Fibroblast of skin of right quadriceps (primary cell): Measurements from ENCODE around the gene C19orf33.

ENCODE experiments used
- DNase-seq: peaks from one replicate; pipeline ENCODE4 v3.0.0-alpha.2; 2013

Gene C19orf33

DNA sequence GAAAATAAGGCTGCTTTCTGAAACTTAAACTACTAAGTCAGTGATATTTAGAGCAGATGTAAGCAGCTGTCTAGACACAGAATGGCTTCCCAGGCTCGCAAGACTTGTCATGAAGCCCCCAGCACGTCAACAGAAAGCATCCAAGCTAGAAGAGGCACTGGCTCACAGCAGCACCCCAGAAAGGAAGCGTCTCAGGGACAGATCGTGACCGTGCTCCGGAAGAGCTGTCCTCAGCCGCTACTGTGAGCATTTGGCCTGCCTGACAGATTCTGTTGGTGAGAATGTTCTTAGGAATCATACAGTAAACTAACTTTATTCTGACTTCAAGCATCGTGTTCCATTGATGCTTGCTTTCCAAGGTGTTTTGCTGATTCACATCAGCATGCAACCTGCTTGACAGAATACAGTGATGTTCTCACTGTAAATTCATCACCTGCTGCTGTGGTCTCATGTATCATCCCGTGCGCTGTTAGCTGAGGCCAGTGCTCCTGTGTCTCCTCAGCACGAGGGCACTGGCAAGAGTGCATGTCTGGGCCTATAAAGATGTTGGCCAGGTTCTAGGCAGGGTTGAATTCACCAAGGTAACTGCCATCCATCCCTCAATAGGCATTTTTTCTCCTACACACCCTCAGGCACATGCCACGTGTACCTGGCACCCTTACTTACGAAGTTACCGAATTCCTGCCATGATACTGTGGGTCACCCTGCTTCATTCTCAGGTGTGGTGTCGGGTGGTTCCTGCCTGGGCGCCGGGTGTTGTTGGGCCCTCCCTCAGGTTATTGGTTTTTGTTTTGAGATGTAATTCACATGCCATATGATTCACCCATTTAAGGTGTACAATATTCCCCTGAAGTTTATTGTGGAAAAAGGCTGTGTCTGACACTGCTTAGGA lies 23.8 kb upstream of the C19orf33 start:
- DNase-seq = no peak

DNA sequence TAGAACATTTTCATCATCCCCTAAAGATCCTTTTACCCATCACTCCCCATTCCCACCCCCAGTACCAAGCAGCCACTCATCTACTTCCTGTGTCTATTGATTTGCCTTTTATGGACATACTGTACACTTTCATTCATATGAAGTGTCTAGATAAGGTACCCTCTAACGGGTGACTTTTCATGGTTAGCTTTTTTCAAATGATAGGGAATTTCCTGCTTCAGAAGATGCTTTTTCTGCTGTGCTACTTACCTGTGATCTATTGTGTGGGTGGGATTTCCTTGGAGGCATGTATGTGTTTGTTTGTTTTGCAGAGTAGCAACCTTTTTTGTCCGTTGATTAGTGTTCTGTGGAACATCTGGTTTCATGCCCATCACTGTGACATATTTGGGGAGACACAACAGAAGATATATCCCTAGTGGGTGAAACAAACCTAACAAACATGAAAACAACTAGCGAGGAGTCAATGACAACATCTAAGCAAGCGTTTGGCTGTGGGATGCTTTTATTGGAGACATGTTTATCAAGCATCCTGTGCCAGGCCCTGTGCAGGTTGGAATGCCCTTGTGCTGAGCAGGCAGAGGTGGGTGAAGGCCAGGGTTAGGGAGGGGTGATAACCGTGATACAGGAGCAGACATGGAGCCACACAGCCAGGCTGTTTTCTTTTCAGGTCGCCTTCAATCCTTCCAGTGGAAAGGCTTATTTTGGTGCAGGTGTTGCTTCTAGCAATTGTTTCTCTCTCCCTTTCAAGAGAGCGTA lies 22.1 kb upstream of the C19orf33 start:
- no peak for DNase-seq

DNA sequence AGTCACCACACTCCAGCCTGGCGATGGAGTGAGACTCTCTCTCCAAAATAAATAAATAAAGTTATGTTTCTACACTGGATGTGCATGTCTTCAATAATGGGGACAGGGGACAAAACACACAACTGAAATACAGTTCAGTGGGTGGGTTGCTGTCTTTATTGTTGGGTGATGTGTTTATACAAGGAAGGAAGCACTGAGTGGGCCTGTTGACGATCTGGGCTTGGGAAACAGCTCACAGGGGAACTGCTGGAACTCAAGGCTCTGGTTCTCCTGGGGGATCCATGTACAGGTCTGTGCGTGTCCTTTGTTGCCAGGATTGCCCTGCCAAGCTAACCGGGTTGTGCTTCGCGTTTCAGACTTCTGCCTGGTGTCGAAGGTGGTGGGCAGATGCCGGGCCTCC lies 20.8 kb upstream of the C19orf33 start:
- DNase-seq = no peak

DNA sequence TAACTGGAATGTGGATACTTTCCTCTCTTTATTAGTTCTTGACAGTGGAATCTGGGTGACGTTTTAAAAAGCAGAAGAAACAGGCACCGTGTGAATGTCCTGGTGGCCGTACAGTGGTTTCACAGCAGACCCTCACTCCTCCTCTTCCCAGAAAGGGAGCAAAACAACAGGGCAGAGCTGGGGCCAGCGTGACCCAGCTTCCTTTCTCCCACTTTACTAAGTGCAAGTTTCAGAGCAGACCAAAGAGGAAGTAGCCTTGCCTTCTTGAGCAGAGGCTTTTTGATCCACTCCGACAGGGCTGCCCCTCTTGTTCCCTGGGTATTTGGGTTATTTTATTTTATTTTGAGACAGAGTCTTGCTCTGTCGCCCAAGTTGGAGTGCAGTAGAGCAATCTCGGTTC lies 19.6 kb upstream of the C19orf33 start:
- DNase-seq = no peak

DNA sequence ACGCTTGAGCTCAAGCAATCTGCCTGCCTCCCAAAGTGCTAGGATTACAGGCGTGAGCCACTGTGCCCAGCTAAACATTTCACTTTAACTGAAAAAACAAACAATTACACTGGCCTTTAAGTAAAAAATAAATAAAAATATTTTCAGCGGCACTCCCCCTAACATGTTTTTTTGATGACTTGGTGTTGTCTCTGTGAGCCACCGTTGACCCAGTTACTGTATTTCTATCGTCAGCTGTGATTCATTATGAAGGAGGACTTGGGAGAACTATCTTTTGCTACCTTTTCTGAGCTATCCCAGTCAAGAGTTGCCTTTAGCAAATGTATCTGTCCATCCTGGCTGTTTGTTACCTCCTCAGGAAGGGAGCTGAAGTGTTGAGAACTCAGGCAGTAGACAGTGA lies 18.5 kb upstream of the C19orf33 start:
- no peak for DNase-seq

DNA sequence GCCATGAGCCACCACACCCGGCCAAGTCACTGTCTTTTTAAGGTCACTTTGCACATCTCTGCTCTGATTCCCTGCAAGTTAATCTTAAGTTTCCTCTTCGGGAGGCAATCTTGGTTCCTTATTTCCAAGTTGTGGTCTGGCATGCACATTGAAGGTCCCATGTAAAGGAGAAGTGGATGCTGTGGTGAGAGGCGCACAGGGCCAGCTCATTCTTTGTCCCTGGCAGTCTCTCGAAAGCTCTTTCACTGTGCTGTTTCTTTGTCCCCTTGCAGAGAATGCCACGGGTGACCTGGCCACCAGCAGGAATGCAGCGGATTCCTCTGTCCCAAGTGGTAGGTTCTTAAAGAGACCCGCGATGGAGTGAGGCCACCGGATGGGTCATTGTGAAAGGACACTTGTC lies 16.4 kb upstream of the C19orf33 start:
- no peak for DNase-seq

DNA sequence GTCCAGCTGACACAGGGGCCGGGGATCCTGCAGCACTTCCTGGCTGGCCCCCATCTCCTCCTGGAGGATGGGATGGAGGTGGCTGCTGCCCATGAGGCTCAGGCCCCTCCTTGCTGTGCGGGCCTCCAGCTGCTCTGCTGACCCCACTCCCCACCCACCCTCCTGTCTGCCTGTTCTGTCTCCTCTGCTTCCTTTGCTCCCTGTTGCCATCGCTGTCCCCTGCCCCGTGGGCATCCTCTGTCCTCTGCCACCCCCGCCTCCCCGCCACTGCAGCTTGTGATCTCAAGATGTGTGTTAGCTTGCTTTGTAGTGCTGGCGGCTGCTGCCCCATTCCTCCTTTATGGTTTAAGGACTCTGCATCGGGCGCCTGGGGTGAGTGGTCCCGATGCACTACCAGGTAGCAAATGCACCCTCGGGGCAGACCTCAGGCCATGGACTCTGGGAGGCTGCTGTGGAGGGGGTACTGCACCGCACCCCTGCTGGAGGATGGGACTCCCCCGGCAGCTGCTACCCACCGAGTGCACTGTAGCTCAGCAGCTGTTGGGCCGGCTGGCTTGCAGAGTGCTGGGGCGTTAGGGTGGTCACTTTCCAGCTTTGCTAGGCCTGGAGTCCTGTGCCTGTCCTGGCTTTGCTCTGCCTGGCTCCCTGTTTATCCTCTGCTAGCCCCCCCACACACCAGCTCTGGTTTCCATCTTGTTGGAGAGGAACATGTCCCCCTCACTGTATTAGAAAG lies 15.8 kb upstream of the C19orf33 start:
- DNase-seq = no peak

DNA sequence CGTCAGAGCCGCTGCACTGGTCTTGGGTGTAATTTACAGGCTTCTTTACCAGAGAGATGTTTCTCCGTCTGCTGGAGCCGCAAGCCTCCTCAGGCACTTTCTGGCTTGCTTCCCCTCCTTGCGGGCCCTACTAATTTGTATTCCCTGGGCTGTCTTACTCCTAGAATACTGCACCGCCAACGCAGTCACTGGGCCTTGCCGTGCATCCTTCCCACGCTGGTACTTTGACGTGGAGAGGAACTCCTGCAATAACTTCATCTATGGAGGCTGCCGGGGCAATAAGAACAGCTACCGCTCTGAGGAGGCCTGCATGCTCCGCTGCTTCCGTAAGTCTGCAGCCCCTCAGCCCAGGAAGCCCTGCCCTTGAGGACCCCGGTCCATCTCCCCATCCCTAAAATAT lies 14.1 kb upstream of the C19orf33 start:
- no peak for DNase-seq

DNA sequence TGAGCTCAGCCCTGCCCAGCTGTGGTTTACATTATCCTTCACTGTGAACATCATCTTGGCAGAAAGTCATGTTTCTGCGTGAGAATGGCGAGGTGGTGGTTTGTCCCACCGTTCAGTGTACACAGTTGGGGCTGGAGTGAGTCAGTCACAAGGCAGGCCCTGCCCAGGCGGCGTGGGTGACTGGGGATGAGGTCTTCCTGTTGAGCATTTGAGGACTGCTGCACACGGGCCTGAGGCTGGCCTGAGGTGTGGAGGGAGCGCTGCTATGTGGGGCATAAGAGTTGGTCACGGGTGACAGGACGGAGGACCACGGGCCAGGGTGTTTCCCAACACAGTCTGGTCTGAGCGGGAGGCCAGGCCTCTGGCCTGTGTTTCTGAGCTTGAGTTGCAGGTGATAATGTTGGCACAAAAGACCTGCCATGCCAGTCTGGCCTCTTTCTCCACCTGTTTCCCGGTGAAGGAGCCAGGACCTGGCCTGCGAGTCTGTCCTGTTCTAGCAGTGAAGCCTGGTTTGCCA lies 13.4 kb upstream of the C19orf33 start:
- peak; percentile 81 for DNase-seq

DNA sequence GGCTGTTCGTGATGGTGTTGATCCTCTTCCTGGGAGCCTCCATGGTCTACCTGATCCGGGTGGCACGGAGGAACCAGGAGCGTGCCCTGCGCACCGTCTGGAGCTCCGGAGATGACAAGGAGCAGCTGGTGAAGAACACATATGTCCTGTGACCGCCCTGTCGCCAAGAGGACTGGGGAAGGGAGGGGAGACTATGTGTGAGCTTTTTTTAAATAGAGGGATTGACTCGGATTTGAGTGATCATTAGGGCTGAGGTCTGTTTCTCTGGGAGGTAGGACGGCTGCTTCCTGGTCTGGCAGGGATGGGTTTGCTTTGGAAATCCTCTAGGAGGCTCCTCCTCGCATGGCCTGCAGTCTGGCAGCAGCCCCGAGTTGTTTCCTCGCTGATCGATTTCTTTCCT lies 12.2 kb upstream of the C19orf33 start:
- DNase-seq = no peak

DNA sequence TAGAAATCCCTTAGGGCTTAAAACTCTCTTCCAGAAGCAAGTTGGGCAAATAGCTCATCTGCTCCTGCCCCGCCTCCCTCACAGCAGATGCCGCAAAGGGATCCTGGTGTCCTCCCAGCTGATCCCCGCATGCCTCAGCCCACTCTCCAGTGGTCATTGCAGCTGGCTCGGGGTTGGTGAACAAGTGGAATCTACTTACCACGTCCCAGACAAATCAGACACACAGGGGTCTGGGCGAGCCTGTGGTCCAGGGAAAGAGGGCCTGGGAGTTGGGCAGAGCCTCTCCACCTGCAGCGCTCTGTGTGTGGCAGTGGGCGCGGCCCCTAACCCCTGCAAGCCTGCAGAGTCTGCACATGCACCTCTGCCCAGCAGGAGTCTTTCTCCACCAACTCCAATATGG lies 10.8 kb upstream of the C19orf33 start:
- no peak for DNase-seq

DNA sequence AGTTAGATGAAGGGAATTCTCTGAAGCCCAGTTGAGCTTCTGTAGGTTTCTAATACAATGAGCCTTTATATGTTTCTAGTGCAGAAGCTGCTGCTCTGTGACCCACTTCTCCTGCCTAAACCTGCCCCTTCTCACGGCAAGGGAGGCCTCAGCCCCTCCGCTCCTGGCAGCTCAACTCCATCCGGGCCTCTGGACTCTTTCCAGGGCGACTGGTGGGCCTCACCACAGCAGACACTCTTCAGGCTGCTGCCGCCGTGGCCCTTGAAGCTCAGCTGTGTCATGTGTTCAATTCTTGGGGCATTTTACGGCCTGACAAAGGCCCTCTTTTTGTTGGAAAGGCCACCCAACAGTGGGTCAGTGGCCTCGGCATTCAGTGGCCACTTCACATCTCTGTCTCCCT lies 10.0 kb upstream of the C19orf33 start:
- no peak for DNase-seq

DNA sequence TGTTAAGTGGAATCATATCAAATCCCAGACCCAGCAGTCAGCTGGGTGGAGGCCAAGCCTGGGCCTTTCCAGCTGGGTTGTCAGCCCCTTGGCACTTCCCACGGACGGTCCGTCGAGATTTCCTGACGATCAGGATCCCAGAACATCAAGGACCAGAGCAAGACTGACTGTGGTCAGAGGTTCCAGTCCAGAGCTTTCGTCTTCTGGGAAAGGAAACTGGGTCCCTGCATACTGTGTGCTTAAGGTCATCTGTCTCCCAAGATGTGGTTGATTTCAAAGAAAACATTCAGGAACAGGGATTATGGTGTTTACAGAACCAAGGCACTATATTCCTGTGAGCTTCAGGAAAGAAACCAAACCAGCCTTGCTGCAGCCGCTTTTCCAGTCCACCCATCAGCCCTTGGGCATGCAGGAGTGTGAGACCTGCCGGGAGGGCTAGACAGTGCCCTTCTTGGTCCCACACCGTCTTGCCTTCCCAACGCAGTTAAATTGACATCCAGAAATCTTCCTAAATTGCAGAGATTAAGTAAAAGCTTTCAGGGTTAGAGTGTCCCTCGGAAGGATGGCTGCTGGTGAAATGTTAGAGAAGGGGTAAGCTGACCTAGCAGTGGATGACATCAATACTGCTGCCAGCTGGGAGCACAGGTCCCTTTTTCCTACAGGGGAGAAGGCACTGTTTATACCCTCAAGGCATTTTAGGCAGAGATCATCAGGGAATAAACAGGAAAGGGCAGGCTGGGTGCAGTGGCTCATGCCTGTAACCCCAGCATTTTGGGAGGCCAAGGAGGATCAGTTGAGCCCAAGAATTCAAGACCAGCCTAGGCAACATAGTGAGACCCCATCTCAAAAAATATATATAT lies 5.0 kb upstream of the C19orf33 start:
- DNase-seq = no peak

DNA sequence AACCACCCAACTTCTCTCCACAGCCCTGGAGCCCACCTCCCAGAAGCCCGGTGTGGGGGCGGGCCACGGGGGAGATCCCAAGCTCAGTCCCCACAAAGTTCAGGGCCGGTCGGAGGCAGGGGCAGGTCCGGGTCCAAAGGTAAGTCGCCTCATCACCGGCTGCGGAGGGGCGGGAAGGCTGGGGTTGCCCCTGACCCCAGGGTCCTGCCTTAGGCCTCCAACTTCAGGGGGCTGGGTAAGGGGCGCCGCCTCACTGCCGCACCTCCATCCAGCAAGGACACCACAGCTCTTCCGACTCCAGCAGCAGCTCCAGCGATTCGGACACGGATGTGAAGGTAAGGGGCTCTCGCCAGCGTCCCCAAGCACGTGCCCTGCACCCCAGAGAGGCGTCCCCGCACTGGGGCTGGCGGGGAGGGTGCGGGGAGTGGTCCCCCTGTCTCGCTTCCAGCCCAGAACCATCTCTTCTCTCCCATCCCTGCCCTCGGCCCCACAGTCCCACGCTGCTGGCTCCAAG lies 358 bp downstream of the C19orf33 start:
- no peak for DNase-seq

DNA sequence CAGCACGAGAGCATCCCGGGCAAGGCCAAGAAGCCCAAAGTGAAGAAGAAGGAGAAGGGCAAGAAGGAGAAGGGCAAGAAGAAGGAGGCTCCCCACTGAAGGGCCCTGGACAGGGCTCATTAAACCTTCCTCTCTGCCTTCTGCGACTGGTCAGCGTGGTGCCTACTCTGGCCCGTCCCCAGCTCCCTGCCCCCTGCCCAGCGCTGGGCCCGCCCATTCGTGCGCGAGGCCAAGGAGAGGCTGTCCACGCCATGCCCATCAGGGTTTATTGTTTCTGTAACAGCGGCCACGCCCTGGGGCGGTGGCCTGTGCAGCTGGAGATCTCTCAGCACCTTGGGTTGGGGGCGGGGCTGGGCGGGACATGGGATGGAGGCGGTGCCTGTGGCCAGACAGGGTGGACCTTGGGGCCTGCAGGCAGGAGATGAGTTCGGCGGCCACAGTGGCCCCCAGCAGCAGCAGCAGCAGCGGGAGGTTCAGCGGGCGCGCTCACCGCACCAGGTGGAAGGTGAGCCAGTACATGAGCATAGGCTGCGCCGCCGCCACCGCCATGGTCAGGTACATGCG lies 897 bp downstream of the C19orf33 start:
- no peak for DNase-seq

DNA sequence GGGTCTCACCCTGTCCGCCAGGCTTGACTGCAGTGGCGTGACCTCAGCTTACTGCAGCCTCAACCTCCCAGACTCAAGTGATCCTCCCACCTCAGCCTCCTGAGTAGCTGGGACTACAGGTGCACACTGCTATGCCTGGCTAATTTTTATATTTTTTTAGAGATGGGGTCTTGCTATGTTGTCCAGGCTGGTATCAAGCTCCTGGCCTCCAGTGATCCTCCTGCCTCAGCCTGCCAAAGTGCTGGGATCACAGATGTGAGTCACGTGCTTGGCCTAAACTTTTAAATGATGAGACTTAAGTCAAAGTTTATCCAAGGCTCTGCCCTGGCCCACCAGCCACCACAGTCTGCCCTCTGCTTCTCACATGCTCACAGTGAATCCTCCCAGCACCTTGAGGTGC lies 2.2 kb downstream of the C19orf33 start:
- DNase-seq = no peak

DNA sequence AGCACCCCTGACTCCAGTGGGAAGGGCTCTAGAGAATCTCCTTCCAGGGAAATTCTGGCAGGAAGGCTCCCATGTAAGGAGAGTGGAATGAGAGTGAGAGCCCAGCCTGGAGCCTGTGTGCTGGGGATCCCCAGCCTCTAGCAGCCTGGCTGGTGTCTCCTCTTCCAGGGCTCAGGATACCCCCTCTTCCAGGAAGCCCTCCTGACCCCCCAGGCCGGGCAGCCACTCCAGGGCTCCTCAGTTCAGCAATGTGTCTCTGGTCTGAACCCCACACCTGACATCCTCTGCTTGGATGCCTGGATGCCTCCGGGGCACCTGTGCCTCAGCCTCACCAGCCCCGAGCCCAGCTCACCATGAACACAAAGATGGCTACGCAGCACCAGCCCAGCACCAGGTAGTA lies 3.0 kb downstream of the C19orf33 start:
- DNase-seq = no peak

DNA sequence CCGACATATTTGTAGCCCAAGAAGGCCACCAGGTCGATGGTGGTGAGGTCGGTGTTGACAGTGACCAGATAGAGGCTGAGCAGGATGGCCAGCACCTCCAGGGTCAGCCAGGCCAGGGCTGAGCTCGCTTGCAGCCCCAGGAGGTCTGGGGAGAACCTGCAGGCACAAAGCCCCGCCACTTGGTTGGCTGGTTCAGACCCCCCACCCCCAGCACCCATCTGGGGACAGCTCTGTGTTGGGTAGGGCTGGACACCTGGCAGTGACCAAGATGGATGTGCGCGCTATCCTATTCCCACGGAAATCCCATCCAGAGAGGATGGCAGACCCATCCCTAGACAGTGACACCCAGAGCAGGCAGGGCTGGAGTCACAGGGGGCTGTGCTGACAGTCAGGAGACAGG lies 3.5 kb downstream of the C19orf33 start:
- DNase-seq = no peak

DNA sequence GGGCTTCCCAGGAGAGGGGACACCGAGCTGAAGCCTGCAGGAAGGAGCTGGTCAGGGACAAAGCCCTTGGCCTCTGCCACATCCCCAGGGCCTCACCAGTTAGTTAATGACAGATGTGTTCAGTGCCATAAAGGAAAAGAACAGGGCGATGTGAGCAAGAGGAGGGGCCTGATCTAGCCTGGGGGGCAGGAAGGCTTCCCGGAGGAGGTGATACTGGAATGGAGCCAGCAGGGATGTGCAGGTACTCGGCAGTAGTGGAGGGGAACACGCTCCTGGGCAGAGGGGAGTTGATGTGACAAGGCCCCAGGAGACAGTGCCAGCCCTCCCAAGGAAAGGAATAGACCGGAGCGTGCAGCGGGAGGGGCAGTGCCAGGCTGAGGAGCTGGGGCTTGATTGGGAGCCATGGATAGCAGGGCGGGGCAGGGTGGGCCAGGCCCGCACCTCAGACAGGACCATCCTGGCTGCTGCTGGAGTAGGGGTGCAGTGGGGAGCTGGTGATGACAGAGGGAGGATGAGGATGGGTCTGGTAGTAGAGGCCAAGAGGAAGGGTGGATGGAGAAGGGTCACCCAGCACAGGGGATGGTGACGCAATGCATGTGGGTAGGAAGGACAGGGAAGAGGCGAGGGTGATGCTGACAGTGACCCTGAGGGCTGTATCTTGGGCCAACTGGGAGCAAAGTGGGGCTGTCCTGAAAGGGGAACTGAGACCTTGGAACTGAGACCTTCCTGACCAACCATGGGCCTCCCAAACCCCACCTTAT lies 4.1 kb downstream of the C19orf33 start:
- no peak for DNase-seq

DNA sequence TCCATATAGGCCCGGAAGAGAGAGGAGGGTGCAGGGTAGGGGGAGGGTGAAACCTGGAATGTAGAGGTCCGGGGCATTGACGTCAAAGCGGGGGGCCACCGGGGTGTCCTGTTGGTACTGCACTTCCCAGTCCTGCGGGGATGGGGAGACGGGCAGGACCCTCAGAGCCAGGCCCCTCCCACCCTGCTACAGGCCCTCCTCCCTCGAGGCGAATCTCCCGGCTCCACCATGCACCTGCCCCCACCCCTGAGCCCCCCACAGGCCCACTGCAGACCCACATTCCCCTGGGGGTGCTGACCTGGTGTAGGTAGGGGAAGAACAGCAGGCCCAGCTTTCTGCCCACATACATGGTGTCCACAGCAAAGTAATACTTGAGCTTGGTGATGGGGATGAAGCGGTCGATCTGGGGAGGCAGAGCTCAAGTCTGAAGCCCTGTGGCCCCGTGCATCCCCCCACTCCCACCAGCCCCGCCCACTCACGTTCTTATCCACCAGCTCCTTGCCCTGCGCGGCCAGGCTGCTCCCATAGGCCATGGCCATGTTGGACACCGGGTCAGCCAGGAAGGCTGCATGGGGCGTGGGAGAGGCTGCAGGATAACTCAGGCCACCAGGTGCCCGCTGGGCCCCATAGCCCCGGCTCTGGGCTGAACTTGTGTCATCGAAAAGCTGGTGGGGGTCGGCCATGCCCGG lies 5.0 kb downstream of the C19orf33 start:
- no peak for DNase-seq
